ENCODE measurements around the gene SUN1. TPM values are rescaled to one million over a fixed set of nuclear protein-coding genes. Genes with fewer than 3 reads are reported as not detected.

The SUN1 gene
- total and polyA plus RNA-seq, 9 of the 15 experiments (the other 6 are each of a cell fraction or from before 2014, with no cell fraction given), result 36.8 to 132 (median 62.3) TPM

GRCh38 chr7:877312-878232 is 45.3 kb downstream of the SUN1 start (continued):
- TF ChIP-seq ZNF561 (CRISPR knock-in tag; conservative IDR thresholded peaks at IDR 0.05), result no peak
- no peak for TF ChIP-seq CUX1 (CRISPR knock-in tag; IDR thresholded peaks at IDR 0.05)
- TF ChIP-seq CEBPB (tag; IDR thresholded peaks at IDR 0.05), result no peak
- TF ChIP-seq POLR2G (IDR thresholded peaks at IDR 0.05; ENCODE audit: low read depth, low read length), result peak; percentile 55
- TF ChIP-seq, protein P1, sequence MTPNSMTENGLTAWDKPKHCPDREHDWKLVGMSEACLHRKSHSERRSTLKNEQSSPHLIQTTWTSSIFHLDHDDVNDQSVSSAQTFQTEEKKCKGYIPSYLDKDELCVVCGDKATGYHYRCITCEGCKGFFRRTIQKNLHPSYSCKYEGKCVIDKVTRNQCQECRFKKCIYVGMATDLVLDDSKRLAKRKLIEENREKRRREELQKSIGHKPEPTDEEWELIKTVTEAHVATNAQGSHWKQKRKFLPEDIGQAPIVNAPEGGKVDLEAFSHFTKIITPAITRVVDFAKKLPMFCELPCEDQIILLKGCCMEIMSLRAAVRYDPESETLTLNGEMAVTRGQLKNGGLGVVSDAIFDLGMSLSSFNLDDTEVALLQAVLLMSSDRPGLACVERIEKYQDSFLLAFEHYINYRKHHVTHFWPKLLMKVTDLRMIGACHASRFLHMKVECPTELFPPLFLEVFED (CRISPR knock-in tag; conservative IDR thresholded peaks at IDR 0.05), result no peak
- no peak for TF ChIP-seq PYGO2 (tag; IDR thresholded peaks at IDR 0.05)
- TF ChIP-seq, protein P2, sequence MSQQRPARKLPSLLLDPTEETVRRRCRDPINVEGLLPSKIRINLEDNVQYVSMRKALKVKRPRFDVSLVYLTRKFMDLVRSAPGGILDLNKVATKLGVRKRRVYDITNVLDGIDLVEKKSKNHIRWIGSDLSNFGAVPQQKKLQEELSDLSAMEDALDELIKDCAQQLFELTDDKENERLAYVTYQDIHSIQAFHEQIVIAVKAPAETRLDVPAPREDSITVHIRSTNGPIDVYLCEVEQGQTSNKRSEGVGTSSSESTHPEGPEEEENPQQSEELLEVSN (IDR thresholded peaks at IDR 0.05; ENCODE audit: borderline replicate concordance in 1 of 2, extremely low read depth in 1 of 2, insufficient read depth in 1 of 2, insufficient read length in 1 of 2, low read depth in 1 of 2, low read length in 1 of 2, poor library complexity in 1 of 2, severe bottlenecking in 1 of 2), result no peak
- no peak for TF ChIP-seq TEAD1 (CRISPR knock-in tag; IDR thresholded peaks at IDR 0.05)
- TF ChIP-seq TAF1 (IDR thresholded peaks at IDR 0.05; ENCODE audit: control insufficient read depth, extremely low read depth, insufficient read depth, low read length, severe bottlenecking), result peak; percentile 13
- no peak for TF ChIP-seq ZKSCAN3 (CRISPR knock-in tag; IDR thresholded peaks at IDR 0.05)
- TF ChIP-seq MEIS2 (IDR thresholded peaks at IDR 0.05; ENCODE audit: partially characterized antibody), result no peak
- no peak for TF ChIP-seq PHB2 (IDR thresholded peaks at IDR 0.05; ENCODE audit: low read depth)
- TF ChIP-seq, protein P3, sequence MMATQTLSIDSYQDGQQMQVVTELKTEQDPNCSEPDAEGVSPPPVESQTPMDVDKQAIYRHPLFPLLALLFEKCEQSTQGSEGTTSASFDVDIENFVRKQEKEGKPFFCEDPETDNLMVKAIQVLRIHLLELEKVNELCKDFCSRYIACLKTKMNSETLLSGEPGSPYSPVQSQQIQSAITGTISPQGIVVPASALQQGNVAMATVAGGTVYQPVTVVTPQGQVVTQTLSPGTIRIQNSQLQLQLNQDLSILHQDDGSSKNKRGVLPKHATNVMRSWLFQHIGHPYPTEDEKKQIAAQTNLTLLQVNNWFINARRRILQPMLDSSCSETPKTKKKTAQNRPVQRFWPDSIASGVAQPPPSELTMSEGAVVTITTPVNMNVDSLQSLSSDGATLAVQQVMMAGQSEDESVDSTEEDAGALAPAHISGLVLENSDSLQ (IDR thresholded peaks at IDR 0.05), result no peak
- TF ChIP-seq UBTF (IDR thresholded peaks at IDR 0.05; ENCODE audit: borderline replicate concordance in 1 of 2, low read depth in 2 of 2, low read length in 2 of 2), result peak in 1 of 2 experiments; percentile 70; a peak in 1 of 4 replicates
